ENCODE data around the gene COL5A3.
"Not testable (repeated sequence)": the region's sequence is repeated elsewhere in the genome, so short reads cannot be mapped to it uniquely, and the experiment has no call there.

Gene COL5A3

GRCh38 chr19:9968820-9969687 lies 41.2 kb downstream of the COL5A3 start:
- no peak for DNase-seq

GRCh38 chr19:9967326-9967725 lies 43.0 kb downstream of the COL5A3 start:
- DNase-seq: no peak

- no peak for DNase-seq
Observed at GRCh38 chr19:9966448-9966847, 43.9 kb downstream of the COL5A3 start.

GRCh38 chr19:9966024-9966423 lies 44.3 kb downstream of the COL5A3 start:
- no peak for DNase-seq

GRCh38 chr19:9962623-9963290 lies 47.5 kb downstream of the COL5A3 start:
- DNase-seq: no peak

- DNase-seq: no peak
Observed at GRCh38 chr19:9961103-9961502, 49.2 kb downstream of the COL5A3 start.

- DNase-seq: no peak
Observed at GRCh38 chr19:9958379-9958821, 51.9 kb downstream of the COL5A3 start.

- no peak for DNase-seq
Observed at GRCh38 chr19:9956956-9957355, 53.3 kb downstream of the COL5A3 start.

- no peak for DNase-seq
Observed at GRCh38 chr19:9953802-9954542, 56.3 kb downstream of the COL5A3 start.

- DNase-seq: no peak
Observed at GRCh38 chr19:9952276-9952675, 58.0 kb downstream of the COL5A3 start.

- no peak for DNase-seq
Observed at GRCh38 chr19:9947441-9947840, 62.9 kb downstream of the COL5A3 start.

GRCh38 chr19:9946528-9947125 lies 63.7 kb downstream of the COL5A3 start:
- not testable (repeated sequence) for DNase-seq

- no peak for DNase-seq
Observed at GRCh38 chr19:9945319-9945966, 64.9 kb downstream of the COL5A3 start.

GRCh38 chr19:9943744-9944143 lies 66.6 kb downstream of the COL5A3 start:
- DNase-seq: no peak

GRCh38 chr19:9941671-9942070 lies 68.6 kb downstream of the COL5A3 start:
- DNase-seq: no peak

- no peak for DNase-seq
Observed at GRCh38 chr19:9941231-9941630, 69.1 kb downstream of the COL5A3 start.

- no peak for DNase-seq
Observed at GRCh38 chr19:9940778-9941177, 69.5 kb downstream of the COL5A3 start.

- DNase-seq: no peak
Observed at GRCh38 chr19:9939301-9939913, 70.9 kb downstream of the COL5A3 start.

- no peak for DNase-seq
Observed at GRCh38 chr19:9937001-9937411, 73.3 kb downstream of the COL5A3 start.

GRCh38 chr19:9936326-9937000 lies 73.8 kb downstream of the COL5A3 start, which contains the start of gene OLFM2:
OLFM2 (minus strand) TSS chr19:9936515; CDS start chr19:9936366, 149 bp downstream.
- no peak for DNase-seq

All from CD4-positive, alpha-beta T cell treated with Interferon gamma for 1 hour (primary cell).